Pancreas (tissue), 10 donors: ENCODE measurements around the gene SOX5. TPM values are rescaled to one million over a fixed set of nuclear protein-coding genes. Genes with fewer than 3 reads are reported as not detected.
A peak's percentile ranks its signal among the peaks of the same experiment; 100 is the strongest.

Source experiments
- ATAC-seq, 4 donors: fragments of 200-7000 bp; cut with Tn5 transposase; one replicate each; pipeline versions ENCODE4 v1.8.0 to v1.9.1; 2020; ENCODE audit warnings: mild to moderate bottlenecking in 4 of 4, moderate library complexity in 4 of 4
- DNase-seq, 6 donors: peaks; one replicate each; pipeline ENCODE4 v3.0.0-alpha.2; 2020
- FAIRE-seq: peaks from 2 replicates; lab custom pipeline; 2012; peaks lifted over from hg19 to GRCh38; lab: Jason Lieb, UNC
- H3K27ac ChIP-seq, 4 donors: fragments of 200-600 bp; sonication (generic); 1 replicate in 3 of 4; 2 replicates in 1 of 4; pipeline versions ENCODE4 v1.5.0 to v1.8.0; 2020
- H3K27me3 ChIP-seq, 4 donors: fragments of 200-600 bp; one replicate each; pipeline ENCODE4 v1.8.0; 2021
- H3K36me3 ChIP-seq, 3 donors: fragments of 200-600 bp; sonication (generic) in 1 of 3; one replicate each; pipeline versions ENCODE4 v1.5.0 to v1.8.0; 2020 to 2021
- H3K4me1 ChIP-seq, 3 donors: fragments of 200-600 bp; one replicate each; pipeline ENCODE4 v1.8.0; 2021
- H3K4me3 ChIP-seq, 4 donors: fragments of 200-600 bp; sonication (generic) in 2 of 4; one replicate each; pipeline versions ENCODE4 v1.5.0 to v1.8.0; 2020 to 2021
- H3K9me3 ChIP-seq, 4 donors: fragments of 200-600 bp; one replicate each; pipeline ENCODE4 v1.8.0; 2021
- WGBS, 2 donors: extraction: QIAGEN DNeasy Blood & Tissue Kit; methylation state at CpG; one replicate each; pipeline ENCODE4 v1.1.7; 2013; 5-methylcytosine and 5-hydroxymethylcytosine counted together
- intact Hi-C, 3 donors: fragments of 100-400 bp; cut with DNase I; formaldehyde crosslinking; loops; one replicate each; pipeline versions ENCODE4 v1.11.1 to v1.14.2; 2022
- polyA plus RNA-seq, 2 donors: library from polyadenylated mRNA; stranded (reverse); fragments of 200-250 nt; gene quantifications; one replicate each; pipeline ENCODE4 v1.2.3, GENCODE V29; 2013
- total RNA-seq, 6 donors: library from RNA; stranded (reverse); fragmentation: NEBNext Ultra II Directional in 4 of 6; extraction: Animal tissue kit (Norgen Biotek cat#: 25700) in 4 of 6; gene quantifications; one replicate each; pipeline versions ENCODE4 v1.2.1 to v1.2.4, GENCODE V29; 2021 to 2023
- TF ChIP-seq, protein P1 (sequence below), 4 donors: fragments of 200-600 bp; sonication (generic) in 3 of 4; IDR thresholded peaks; one replicate each; pipeline versions ENCODE4 v1.5.0 to v1.8.0; 2021; ENCODE audit warnings: antibody characterized with exemption in 4 of 4
- donor health status: healthy with polysubstance abuse.
- donor health status: DM: no; HTN: no; CAD: no; lungs with moderate emphysema.
- donor health status: DM: no; HTN: no; CAD: no.
- donor health status: control.
- donor health status: control.
- donor health status: Bipolar disorder and iron deficiency.
- donor health status: DM: yes; HTN: yes; CAD: no.
- donor health status: DM: no; HTN: no; CAD: no.
- donor health status: DM: no; HTN: no; CAD: no.
- donor health status: DM: yes; HTN: yes; CAD: no.

SOX5 gene
- total and polyA plus RNA-seq, 8 donors = 0.47 to 2.5 (median 1.6) TPM

- WGBS, 2 donors = 51 to 58% methylated on average over 1 of the region's 1 CpG
- TF ChIP-seq, protein P1, sequence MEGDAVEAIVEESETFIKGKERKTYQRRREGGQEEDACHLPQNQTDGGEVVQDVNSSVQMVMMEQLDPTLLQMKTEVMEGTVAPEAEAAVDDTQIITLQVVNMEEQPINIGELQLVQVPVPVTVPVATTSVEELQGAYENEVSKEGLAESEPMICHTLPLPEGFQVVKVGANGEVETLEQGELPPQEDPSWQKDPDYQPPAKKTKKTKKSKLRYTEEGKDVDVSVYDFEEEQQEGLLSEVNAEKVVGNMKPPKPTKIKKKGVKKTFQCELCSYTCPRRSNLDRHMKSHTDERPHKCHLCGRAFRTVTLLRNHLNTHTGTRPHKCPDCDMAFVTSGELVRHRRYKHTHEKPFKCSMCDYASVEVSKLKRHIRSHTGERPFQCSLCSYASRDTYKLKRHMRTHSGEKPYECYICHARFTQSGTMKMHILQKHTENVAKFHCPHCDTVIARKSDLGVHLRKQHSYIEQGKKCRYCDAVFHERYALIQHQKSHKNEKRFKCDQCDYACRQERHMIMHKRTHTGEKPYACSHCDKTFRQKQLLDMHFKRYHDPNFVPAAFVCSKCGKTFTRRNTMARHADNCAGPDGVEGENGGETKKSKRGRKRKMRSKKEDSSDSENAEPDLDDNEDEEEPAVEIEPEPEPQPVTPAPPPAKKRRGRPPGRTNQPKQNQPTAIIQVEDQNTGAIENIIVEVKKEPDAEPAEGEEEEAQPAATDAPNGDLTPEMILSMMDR (IDR thresholded peaks at IDR 0.05) = no peak
- Histone ChIP-seq H3K4me3 (no peak overlapping the region), H3K27me3 (no peaks in the 10 kb centered on the region), H3K27ac (no peak overlapping the region), H3K9me3 (no peaks in the 10 kb centered on the region), H3K36me3 (no peaks in the 10 kb centered on the region), H3K4me1 (no peaks in the 10 kb centered on the region)
- FAIRE-seq (no peak), DNase-seq (no peak), ATAC-seq (no peak)
- intact Hi-C loops = no loop called here
These were observed 261.5 kb downstream of the SOX5 start for GRCh38 chr12:23687947-23688346.

- no peaks in the 10 kb centered on the region for H3K9me3 ChIP-seq
- H3K4me1 ChIP-seq = no peaks in the 10 kb centered on the region
- ATAC-seq = no peak
- H3K4me3 ChIP-seq = no peak overlapping the region
- H3K27ac ChIP-seq = no peak overlapping the region
- DNase-seq = no peak
- no peaks in the 10 kb centered on the region for H3K36me3 ChIP-seq
- TF ChIP-seq, protein P1 (IDR thresholded peaks at IDR 0.05) = no peak
- FAIRE-seq = no peak
- intact Hi-C loops = no loop called here
- no peaks in the 10 kb centered on the region for H3K27me3 ChIP-seq
These were observed 263.4 kb downstream of the SOX5 start for GRCh38 chr12:23686095-23686494.

GRCh38 chr12:23684121-23684520 lies 265.3 kb downstream of the SOX5 start:
- Histone ChIP-seq H3K4me3 (no peak overlapping the region), H3K27me3 (no peaks in the 10 kb centered on the region), H3K27ac (no peak overlapping the region), H3K36me3 (no peaks in the 10 kb centered on the region), H3K9me3 (no peaks in the 10 kb centered on the region), H3K4me1 (no peaks in the 10 kb centered on the region)
- DNase-seq (no peak), ATAC-seq (peak in 1 of 4 donors; percentile 30), FAIRE-seq (no peak)
- TF ChIP-seq, protein P1 (IDR thresholded peaks at IDR 0.05) = no peak
- intact Hi-C loops = no loop called here
- WGBS, 2 donors = 73 to 87% methylated on average over 1 of the region's 1 CpG

- intact Hi-C loops = no loop called here
- TF ChIP-seq, protein P1 (IDR thresholded peaks at IDR 0.05) = no peak
These were observed 268.2 kb downstream of the SOX5 start for GRCh38 chr12:23681237-23681636.

GRCh38 chr12:23674064-23674463 lies 275.4 kb downstream of the SOX5 start:
- 85 to 92% methylated on average over 7 of the region's 7 CpGs for WGBS, 2 donors
- Histone ChIP-seq H3K4me3 (no peak overlapping the region), H3K27ac (no peak overlapping the region), H3K36me3 (no peaks in the 10 kb centered on the region), H3K9me3 (no peaks in the 10 kb centered on the region), H3K27me3 (no peaks in the 10 kb centered on the region), H3K4me1 (no peaks in the 10 kb centered on the region)
- no peak for ATAC-seq
- intact Hi-C loops = no loop called here
- TF ChIP-seq, protein P1 (IDR thresholded peaks at IDR 0.05) = no peak
- DNase-seq = no peak
- FAIRE-seq = no peak

More at GRCh38 chr12:23681237-23681636, 268.2 kb downstream of the SOX5 start:
- Histone ChIP-seq H3K4me1 (no peaks in the 10 kb centered on the region), H3K9me3 (no peaks in the 10 kb centered on the region), H3K36me3 (no peaks in the 10 kb centered on the region), H3K27me3 (no peaks in the 10 kb centered on the region), H3K27ac (no peak overlapping the region), H3K4me3 (no peak overlapping the region)
- ATAC-seq (no peak), DNase-seq (no peak), FAIRE-seq (no peak)
